Muscle of back (tissue), 11 donors: ENCODE measurements around the gene BMP10. TPM values are rescaled to one million over a fixed set of nuclear protein-coding genes. Genes with fewer than 3 reads are reported as not detected.

Experiments
- DNase-seq, 3 donors: peaks; one replicate each; pipeline versions ENCODE4 v3.0.0 to v3.0.0-alpha.2; 2013
- polyA plus RNA-seq, 10 donors: library from polyadenylated mRNA; unstranded; fragments of 120-200 nt; gene quantifications; one replicate each; pipeline ENCODE4 v1.2.1, GENCODE V29; 2013; ENCODE audit not compliant: insufficient read length in 10 of 10

Gene BMP10
- polyA plus RNA-seq, 10 donors = not detected

DNA sequence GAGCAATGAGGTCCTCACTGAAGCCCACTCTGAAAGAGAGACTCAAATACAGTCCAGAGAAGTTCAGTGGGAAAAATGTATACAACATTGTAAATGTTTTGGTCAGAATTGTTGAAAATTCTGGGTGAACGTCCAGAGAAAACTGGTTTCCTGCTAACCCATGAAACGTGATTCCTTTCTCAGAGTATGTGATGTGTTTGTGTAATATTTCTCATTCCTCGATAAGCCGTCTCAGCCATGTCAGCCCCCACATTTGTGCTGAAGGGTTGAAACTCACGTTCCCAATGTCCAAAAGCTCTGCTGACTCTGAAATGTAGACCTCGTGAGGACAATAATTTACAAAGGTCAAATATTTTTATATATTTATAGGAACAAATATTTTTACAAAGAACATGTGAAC lies 51.6 kb downstream of the BMP10 start:
- DNase-seq = no peak

- DNase-seq = no peak
Measured at GRCh38 chr2:68817306-68817705, 53.9 kb downstream of the BMP10 start.

Other genes with a start within 250 kb of the BMP10 start
- gene PROKR1, start 227.8 kb downstream of the BMP10 start, polyA plus RNA-seq = 1 to 10 TPM in 7 of 10 donors, under 1 TPM in 3; 0.27 to 5.6 (median 1.7) TPM
- 1 to 10 TPM; 3.0 to 7.2 (median 4.2) TPM for gene ARHGAP25, start 136.6 kb downstream of the BMP10 start, polyA plus RNA-seq
- under 1 TPM in 2 of 10 donors, not detected in 8; 0.11 to 0.15 TPM for gene GKN2, start 81.5 kb upstream of the BMP10 start, polyA plus RNA-seq
- under 1 TPM in 6 of 10 donors, not detected in 4; 0.19 to 0.68 (median 0.27) TPM for gene GKN1, start 103.2 kb upstream of the BMP10 start, polyA plus RNA-seq
- gene ANTXR1, start 141.8 kb upstream of the BMP10 start, polyA plus RNA-seq = 100 to 1,000 TPM; 131 to 213 (median 153) TPM